ENCODE data around the gene CYP1A2. TPM values are rescaled to one million over a fixed set of nuclear protein-coding genes. Genes with fewer than 3 reads are reported as not detected.
A peak's percentile ranks its signal among the peaks of the same experiment; 100 is the strongest.

The CYP1A2 gene
- total RNA-seq, 1 donor from 2014 or later = not detected

DNA sequence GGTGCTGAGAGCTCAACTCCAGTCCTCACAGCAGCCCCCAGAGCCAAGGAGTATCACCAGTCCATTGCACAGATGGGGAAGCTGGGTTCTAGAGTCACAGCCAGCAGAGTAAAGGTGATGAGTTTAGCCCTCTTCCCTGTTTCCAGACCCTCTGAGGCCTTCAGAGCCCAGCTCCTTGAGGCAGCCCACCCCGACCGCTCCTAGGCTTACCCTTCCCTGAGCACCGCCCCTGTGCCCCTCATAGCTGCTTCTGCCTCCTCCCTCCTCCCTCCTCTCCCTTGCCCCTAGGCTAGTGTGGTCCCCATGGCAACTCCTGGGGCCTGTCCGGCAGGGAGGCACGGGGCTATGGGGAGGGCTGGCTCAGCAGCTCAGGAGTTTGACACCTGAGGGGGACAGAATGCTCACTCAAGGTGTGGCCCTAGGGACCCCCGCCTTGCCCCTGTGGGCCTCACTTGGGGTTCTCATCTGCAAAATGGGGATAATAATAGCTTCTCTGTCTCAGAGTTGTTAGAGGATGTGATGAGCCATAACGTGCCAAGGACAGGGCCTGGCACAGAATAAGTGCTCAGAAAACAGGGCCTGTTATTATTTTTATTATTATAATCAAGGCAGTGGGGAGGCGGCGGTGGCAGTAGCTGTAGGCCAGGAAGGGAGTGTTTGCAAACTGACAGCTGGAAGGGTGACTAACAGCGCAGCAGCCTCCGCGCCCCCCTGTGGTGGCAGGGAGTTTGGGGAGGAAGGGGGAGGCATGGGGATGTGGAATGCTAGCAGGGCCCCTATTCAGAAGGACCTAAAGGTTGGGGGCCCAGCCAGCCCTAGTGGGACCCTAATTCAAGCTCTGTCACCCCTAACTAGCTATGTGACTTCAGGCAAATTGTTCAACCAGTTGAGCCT lies 44.7 kb downstream of the CYP1A2 start:
- DNase-seq (ENCODE audit: low read depth, low spot score) = peak; percentile 39
- Mint-ChIP-seq H3K36me3 (ENCODE audit: low read depth) (no peaks in the 10 kb centered on the region), H3K27me3 (ENCODE audit: low read depth) (no peaks in the 10 kb centered on the region), H3K4me1 (peaks cover 49% of the 10 kb centered on the region), H3K4me3 (no peak overlapping the region), H3K27ac (ENCODE audit: unreplicated experiment) (peak overlapping the region; percentile 6), H3K9me3 (no peaks in the 10 kb centered on the region)
- TF ChIP-seq, protein P1, sequence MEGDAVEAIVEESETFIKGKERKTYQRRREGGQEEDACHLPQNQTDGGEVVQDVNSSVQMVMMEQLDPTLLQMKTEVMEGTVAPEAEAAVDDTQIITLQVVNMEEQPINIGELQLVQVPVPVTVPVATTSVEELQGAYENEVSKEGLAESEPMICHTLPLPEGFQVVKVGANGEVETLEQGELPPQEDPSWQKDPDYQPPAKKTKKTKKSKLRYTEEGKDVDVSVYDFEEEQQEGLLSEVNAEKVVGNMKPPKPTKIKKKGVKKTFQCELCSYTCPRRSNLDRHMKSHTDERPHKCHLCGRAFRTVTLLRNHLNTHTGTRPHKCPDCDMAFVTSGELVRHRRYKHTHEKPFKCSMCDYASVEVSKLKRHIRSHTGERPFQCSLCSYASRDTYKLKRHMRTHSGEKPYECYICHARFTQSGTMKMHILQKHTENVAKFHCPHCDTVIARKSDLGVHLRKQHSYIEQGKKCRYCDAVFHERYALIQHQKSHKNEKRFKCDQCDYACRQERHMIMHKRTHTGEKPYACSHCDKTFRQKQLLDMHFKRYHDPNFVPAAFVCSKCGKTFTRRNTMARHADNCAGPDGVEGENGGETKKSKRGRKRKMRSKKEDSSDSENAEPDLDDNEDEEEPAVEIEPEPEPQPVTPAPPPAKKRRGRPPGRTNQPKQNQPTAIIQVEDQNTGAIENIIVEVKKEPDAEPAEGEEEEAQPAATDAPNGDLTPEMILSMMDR (conservative IDR thresholded peaks at IDR 0.05) = peak; percentile 21

DNA sequence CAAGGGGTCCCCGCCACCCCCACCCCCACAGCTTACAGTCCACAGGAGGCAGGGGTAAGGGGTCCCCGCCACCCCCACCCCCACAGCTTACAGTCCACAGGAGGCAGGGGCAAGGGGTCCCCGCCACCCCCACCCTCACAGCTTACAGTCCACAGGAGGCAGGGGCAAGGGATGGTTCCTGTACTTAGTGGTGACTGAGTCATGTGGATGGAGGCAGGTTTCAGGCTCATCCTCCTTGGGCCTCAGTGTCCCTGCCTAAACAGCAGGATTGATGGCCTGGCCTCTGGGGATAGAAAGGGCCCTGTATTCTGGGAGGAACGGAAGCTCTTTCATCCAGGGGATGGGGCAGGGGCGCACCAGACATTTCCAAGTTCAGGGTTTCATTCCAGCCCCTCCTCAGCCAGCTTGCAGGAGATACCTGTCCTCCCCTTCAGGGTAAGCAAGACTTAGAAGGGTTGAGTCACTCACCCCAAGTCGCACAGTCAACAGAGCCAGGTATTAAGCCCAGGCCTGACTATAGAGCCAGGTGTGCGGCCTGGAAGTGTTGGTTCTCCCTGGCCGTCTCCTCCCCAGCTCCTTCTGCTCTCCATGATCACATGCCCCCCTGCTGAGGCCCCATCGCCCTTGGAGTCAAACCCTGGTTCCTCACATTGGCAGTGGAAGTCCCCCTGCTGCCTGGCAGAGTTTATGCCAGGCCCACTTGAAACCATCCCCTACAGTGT lies 45.8 kb downstream of the CYP1A2 start:
- Mint-ChIP-seq H3K4me1 (peaks cover 41% of the 10 kb centered on the region), H3K4me3 (no peak overlapping the region), H3K9me3 (no peaks in the 10 kb centered on the region), H3K27ac (ENCODE audit: unreplicated experiment) (peak overlapping the region; percentile 95), H3K27me3 (ENCODE audit: low read depth) (no peaks in the 10 kb centered on the region), H3K36me3 (ENCODE audit: low read depth) (no peaks in the 10 kb centered on the region)
- TF ChIP-seq, protein P1 (conservative IDR thresholded peaks at IDR 0.05) = no peak
- DNase-seq (ENCODE audit: low read depth, low spot score) = no peak

DNA sequence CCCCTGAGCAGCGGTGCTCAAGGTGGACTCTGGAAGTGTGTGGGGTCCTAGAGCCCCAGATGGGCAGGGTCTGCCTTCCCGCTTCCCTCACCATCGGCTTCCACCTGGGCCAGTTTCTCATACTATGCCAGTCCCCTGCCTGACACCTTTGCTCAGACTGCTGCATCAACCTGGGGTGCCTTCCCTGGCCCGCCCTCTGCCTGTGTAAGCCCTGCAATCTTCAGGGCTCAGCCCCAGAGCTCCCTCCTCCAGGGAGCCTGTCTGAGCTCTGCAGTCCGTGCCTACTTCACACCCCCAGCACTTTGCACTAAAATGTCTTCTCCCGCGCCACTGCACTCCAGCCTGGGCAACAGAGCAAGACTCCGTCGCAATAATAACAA lies 46.3 kb downstream of the CYP1A2 start:
- H3K4me3 Mint-ChIP-seq = no peak overlapping the region
- no peak for DNase-seq (ENCODE audit: low read depth, low spot score)

DNA sequence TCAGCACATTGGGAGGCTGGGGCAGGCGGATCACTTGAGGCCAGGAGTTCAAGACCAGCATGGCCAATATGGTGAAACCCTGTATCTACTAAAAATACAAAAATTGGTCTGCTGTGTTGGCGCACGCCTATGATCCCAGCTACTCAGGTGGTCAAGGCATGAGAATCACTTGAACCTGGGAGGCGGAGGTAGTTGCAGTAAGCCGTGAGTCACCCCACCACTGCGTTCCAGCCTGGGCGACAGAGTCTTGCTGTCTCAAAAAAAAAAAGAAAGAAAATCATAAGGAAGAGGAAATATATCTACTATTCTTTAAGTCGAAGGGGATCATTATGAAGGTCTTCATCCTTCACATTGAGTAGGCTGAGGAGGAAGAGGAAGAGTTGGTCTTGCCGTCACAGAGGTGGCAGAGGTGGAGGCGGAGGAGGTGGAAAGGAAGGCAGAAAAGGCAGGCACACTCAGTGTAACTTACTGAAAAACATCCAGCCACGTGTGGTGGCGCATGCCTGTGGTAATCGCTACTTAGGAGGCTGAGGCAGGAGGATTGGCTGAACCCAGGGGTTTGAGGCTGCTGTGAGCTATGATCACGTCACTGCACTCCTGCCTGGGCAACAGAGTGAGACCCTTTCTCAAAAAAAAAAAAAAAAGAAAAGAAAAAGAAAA lies 47.5 kb downstream of the CYP1A2 start:
- TF ChIP-seq, protein P1 (conservative IDR thresholded peaks at IDR 0.05) = no peak
- H3K27me3 Mint-ChIP-seq (ENCODE audit: low read depth) = no peaks in the 10 kb centered on the region
- H3K4me1 Mint-ChIP-seq = peaks cover 28% of the 10 kb centered on the region
- no peak overlapping the region for H3K4me3 Mint-ChIP-seq
- H3K27ac Mint-ChIP-seq (ENCODE audit: unreplicated experiment) = no peak overlapping the region
- no peaks in the 10 kb centered on the region for H3K36me3 Mint-ChIP-seq (ENCODE audit: low read depth)
- no peaks in the 10 kb centered on the region for H3K9me3 Mint-ChIP-seq
- DNase-seq (ENCODE audit: low read depth, low spot score) = no peak

More for the DNA sequence above, 46.3 kb downstream of the CYP1A2 start:
- no peaks in the 10 kb centered on the region for H3K9me3 Mint-ChIP-seq
- no peaks in the 10 kb centered on the region for H3K27me3 Mint-ChIP-seq (ENCODE audit: low read depth)
- H3K36me3 Mint-ChIP-seq (ENCODE audit: low read depth) = no peaks in the 10 kb centered on the region
- peak overlapping the region; percentile 95 for H3K27ac Mint-ChIP-seq (ENCODE audit: unreplicated experiment)
- H3K4me1 Mint-ChIP-seq = peaks cover 36% of the 10 kb centered on the region
- TF ChIP-seq, protein P1 (conservative IDR thresholded peaks at IDR 0.05) = no peak

DNA sequence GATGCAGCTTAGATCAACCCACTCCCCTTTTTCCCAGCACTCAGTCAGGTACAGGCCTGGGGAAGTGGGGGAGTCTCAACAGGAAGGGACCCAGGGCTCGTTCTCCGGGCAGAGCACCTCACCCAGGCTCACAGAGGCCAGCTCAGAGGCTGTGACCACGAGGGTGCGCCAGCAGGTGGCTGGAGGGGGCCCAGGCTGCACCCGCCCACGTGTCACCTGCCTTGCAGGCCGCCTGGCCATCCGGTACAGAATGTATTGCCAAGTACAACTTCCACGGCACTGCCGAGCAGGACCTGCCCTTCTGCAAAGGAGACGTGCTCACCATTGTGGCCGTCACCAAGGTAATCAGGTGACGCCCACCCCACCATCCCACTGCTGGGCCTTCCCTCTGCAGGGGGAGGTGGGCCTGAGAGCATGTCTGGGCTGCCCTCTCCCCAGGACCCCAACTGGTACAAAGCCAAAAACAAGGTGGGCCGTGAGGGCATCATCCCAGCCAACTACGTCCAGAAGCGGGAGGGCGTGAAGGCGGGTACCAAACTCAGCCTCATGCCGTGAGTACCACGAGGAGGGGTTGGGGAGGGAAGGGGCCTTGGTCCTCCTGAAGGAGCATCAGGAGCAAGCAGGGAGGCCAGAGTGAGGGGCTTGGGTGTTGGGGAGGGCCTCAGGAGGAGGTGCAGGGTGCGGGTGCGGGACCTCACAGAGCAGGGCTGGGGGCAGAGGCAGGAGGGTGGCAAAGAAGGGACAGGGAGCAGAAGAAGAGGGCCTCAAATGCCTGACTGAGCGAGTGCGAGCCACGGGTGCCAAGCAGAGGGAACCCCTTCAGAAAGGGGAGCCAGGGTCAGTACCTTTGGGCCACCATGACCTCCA lies 50.0 kb downstream of the CYP1A2 start:
- Mint-ChIP-seq H3K9me3 (no peaks in the 10 kb centered on the region), H3K4me1 (peaks cover 5% of the 10 kb centered on the region), H3K4me3 (no peak overlapping the region), H3K36me3 (ENCODE audit: low read depth) (no peaks in the 10 kb centered on the region), H3K27me3 (ENCODE audit: low read depth) (no peaks in the 10 kb centered on the region), H3K27ac (ENCODE audit: unreplicated experiment) (no peak overlapping the region)
- TF ChIP-seq, protein P1 (conservative IDR thresholded peaks at IDR 0.05) = no peak
- no peak for DNase-seq (ENCODE audit: low read depth, low spot score)
